OCI-LY1 (cell line): ENCODE results near the gene HPDL.
"Not testable (repeated sequence)": the region's sequence is repeated elsewhere in the genome, so short reads cannot be mapped to it uniquely, and the experiment has no call there.

ENCODE experiments used
- H2AFZ ChIP-seq: fragments of 200-600 bp; sonication (generic), shearing (Covaris generic); 2 replicates; pipeline ENCODE4 v1.6.0; 2014; ENCODE audit warnings: antibody characterized with exemption, mild to moderate bottlenecking, low read length
- H3F3A ChIP-seq: fragments of 200-600 bp; sonication (generic), shearing (Covaris generic); 2 replicates; pipeline ENCODE4 v1.6.0; 2014; ENCODE audit warnings: mild to moderate bottlenecking, antibody characterized with exemption, low read length, moderate library complexity; ENCODE audit not compliant: insufficient read depth
- H3K27ac ChIP-seq: fragments of 200-600 bp; sonication (generic); 2 replicates; pipeline ENCODE4 v1.5.1; 2014; ENCODE audit warnings: low read length, mixed run types, mild to moderate bottlenecking, low read depth; ENCODE audit not compliant: poor library complexity, severe bottlenecking
- H3K27me3 ChIP-seq: fragments of 200-600 bp; sonication (generic); 2 replicates; pipeline ENCODE4 v1.6.0; 2014; ENCODE audit warnings: antibody characterized with exemption, mild to moderate bottlenecking, low read length, moderate library complexity; ENCODE audit not compliant: insufficient read depth
- H3K36me3 ChIP-seq: fragments of 200-600 bp; sonication (generic); 2 replicates; pipeline ENCODE4 v1.6.1; 2014; ENCODE audit warnings: mild to moderate bottlenecking, antibody characterized with exemption, low read length, moderate library complexity, mixed read lengths; ENCODE audit not compliant: insufficient read depth
- H3K4me1 ChIP-seq: fragments of 200-600 bp; sonication (generic); 2 replicates; pipeline ENCODE4 v1.5.1; 2014; ENCODE audit warnings: mild to moderate bottlenecking, low read length, moderate library complexity; ENCODE audit not compliant: insufficient read depth, severe bottlenecking
- H3K4me2 ChIP-seq: fragments of 200-600 bp; sonication (generic), shearing (Covaris generic); 2 replicates; pipeline ENCODE4 v1.6.1; 2014; ENCODE audit warnings: low read length
- H3K4me3 ChIP-seq: fragments of 200-600 bp; sonication (generic); 2 replicates; pipeline ENCODE4 v1.5.1; 2014; ENCODE audit warnings: low read length, low read depth, mild to moderate bottlenecking, mixed read lengths; ENCODE audit not compliant: poor library complexity, severe bottlenecking
- H3K79me2 ChIP-seq: fragments of 200-600 bp; shearing (Covaris generic); 2 replicates; pipeline ENCODE4 v1.6.1; 2016; ENCODE audit warnings: mixed run types, low read length, mixed read lengths; ENCODE audit not compliant: insufficient read depth
- H3K9ac ChIP-seq: fragments of 200-600 bp; sonication (generic), shearing (Covaris generic); 2 replicates; pipeline ENCODE4 v1.6.1; 2014; ENCODE audit warnings: mild to moderate bottlenecking, low read length, mixed read lengths
- H3K9me2 ChIP-seq: fragments of 200-600 bp; sonication (generic), shearing (Covaris generic); 2 replicates; pipeline ENCODE4 v1.6.1; 2014; ENCODE audit warnings: low read depth, mild to moderate bottlenecking, low read length, mixed read lengths
- H3K9me3 ChIP-seq: fragments of 200-600 bp; shearing (Covaris generic); 2 replicates; pipeline ENCODE4 v1.6.1; 2014; ENCODE audit warnings: low read length, mixed read lengths
- H4K20me1 ChIP-seq: fragments of 200-600 bp; sonication (generic), shearing (Covaris generic); 2 replicates; pipeline ENCODE4 v1.6.0; 2016; ENCODE audit warnings: mild to moderate bottlenecking, low read length; ENCODE audit not compliant: insufficient read depth
- CTCF ChIP-seq: fragments of 200-600 bp; sonication (generic), shearing (Covaris generic); IDR thresholded peaks from 2 replicates; pipeline ENCODE4 v1.5.1; 2017; ENCODE audit warnings: mild to moderate bottlenecking, antibody characterized with exemption, low read length, moderate library complexity, mixed read lengths
- EZH2 ChIP-seq: fragments of 200-600 bp; sonication (generic), shearing (Covaris generic); IDR thresholded peaks from 2 replicates; pipeline ENCODE4 v1.8.0; 2017; ENCODE audit warnings: borderline replicate concordance, mixed run types, mild to moderate bottlenecking, antibody characterized with exemption, low read length, moderate library complexity, mixed read lengths

HPDL gene

GRCh38 chr1:45326627-45327623 is at the start of gene HPDL:
Gene HPDL, plus strand, starts transcription at chr1:45326895. Its CDS starts 254 bp downstream, at chr1:45327149.
- Histone ChIP-seq H3K36me3 (peaks cover 23% of the 10 kb centered on the region; the same call in 1 of the 2 replicates), H2AFZ (no peak within 1 kb of the TSS), H3K9ac (peak within 1 kb of the TSS; percentile 69), H4K20me1 (no peaks in the 10 kb centered on the region), H3K4me3 (peak within 1 kb of the TSS; percentile 66), H3K79me2 (no peaks in the 10 kb centered on the region), H3K4me1 (peaks cover 19% of the 10 kb centered on the region), H3K4me2 (peak within 1 kb of the TSS; percentile 80), H3K9me3 (no peaks in the 10 kb centered on the region), H3F3A (no peaks in the 10 kb centered on the region), H3K27ac (peak within 1 kb of the TSS; percentile 47), H3K9me2 (no peaks in the 10 kb centered on the region), H3K27me3 (no peaks in the 10 kb centered on the region)
- no peak for TF ChIP-seq CTCF
- TF ChIP-seq EZH2, result no peak

GRCh38 chr1:45282351-45282750 is 44.3 kb upstream of the HPDL start:
- Histone ChIP-seq H3K27ac (no peak overlapping the region), H3K9me3 (no peaks in the 10 kb centered on the region), H2AFZ (no peak overlapping the region)

GRCh38 chr1:45284858-45285257 is 41.8 kb upstream of the HPDL start:
- not testable (repeated sequence) for H3F3A ChIP-seq, H4K20me1 ChIP-seq, H3K79me2 ChIP-seq, H3K27me3 ChIP-seq, H3K4me2 ChIP-seq, H3K4me1 ChIP-seq, H3K27ac ChIP-seq, H3K9ac ChIP-seq, H3K9me2 ChIP-seq, H3K36me3 ChIP-seq, H2AFZ ChIP-seq, H3K4me3 ChIP-seq, H3K9me3 ChIP-seq

More at GRCh38 chr1:45282351-45282750, 44.3 kb upstream of the HPDL start:
- H3F3A ChIP-seq, result no peaks in the 10 kb centered on the region
- no peaks in the 10 kb centered on the region for H3K27me3 ChIP-seq
- no peaks in the 10 kb centered on the region for H3K4me1 ChIP-seq
- H3K4me3 ChIP-seq, result no peak overlapping the region
- no peaks in the 10 kb centered on the region for H4K20me1 ChIP-seq
- no peak overlapping the region for H3K9ac ChIP-seq
- H3K36me3 ChIP-seq, result no peaks in the 10 kb centered on the region
- no peaks in the 10 kb centered on the region for H3K79me2 ChIP-seq
- no peak overlapping the region for H3K4me2 ChIP-seq
- TF ChIP-seq CTCF (no peak), EZH2 (no peak)
- no peaks in the 10 kb centered on the region for H3K9me2 ChIP-seq

- not testable (repeated sequence) for H4K20me1 ChIP-seq, H3K9me3 ChIP-seq, H3K9me2 ChIP-seq
Observed at GRCh38 chr1:45286521-45286920, 40.2 kb upstream of the HPDL start.

GRCh38 chr1:45291002-45291401 is 35.7 kb upstream of the HPDL start:
- not testable (repeated sequence) for H2AFZ ChIP-seq

More at GRCh38 chr1:45286521-45286920, 40.2 kb upstream of the HPDL start:
- not testable (repeated sequence) for H3K27me3 ChIP-seq, H3K4me3 ChIP-seq, H3K27ac ChIP-seq, H3K4me2 ChIP-seq, H3K4me1 ChIP-seq, H3K9ac ChIP-seq, H3K79me2 ChIP-seq, H3K36me3 ChIP-seq, H2AFZ ChIP-seq, H3F3A ChIP-seq

More at GRCh38 chr1:45291002-45291401, 35.7 kb upstream of the HPDL start:
- not testable (repeated sequence) for H3K27ac ChIP-seq, H3K9me3 ChIP-seq, H3K4me3 ChIP-seq, H4K20me1 ChIP-seq, H3K79me2 ChIP-seq, H3K9me2 ChIP-seq, H3F3A ChIP-seq, H3K4me2 ChIP-seq, H3K9ac ChIP-seq, H3K4me1 ChIP-seq, H3K27me3 ChIP-seq, H3K36me3 ChIP-seq
